ENCODE data around the gene PARD6G. TPM values are rescaled to one million over a fixed set of nuclear protein-coding genes. Genes with fewer than 3 reads are reported as not detected.

Gene PARD6G
- total RNA-seq, 1 donor from 2014 or later: 25.2 TPM

- no peak for TF ChIP-seq CTCF (IDR thresholded peaks at IDR 0.05; ENCODE audit: partially characterized antibody, unreplicated experiment)
- no peaks in the 10 kb centered on the region for H3K36me3 Mint-ChIP-seq (ENCODE audit: unreplicated experiment)
- H3K9me3 Mint-ChIP-seq (ENCODE audit: unreplicated experiment): peaks cover 4% of the 10 kb centered on the region
- H3K27ac Mint-ChIP-seq (ENCODE audit: unreplicated experiment): no peak overlapping the region
- no peak for DNase-seq
- H3K27me3 Mint-ChIP-seq (ENCODE audit: unreplicated experiment): no peaks in the 10 kb centered on the region
- H3K4me1 Mint-ChIP-seq (ENCODE audit: low read depth, unreplicated experiment): peaks cover 8% of the 10 kb centered on the region
- H3K4me3 Mint-ChIP-seq (ENCODE audit: unreplicated experiment): no peak overlapping the region
Observed at GRCh38 chr18:80120932-80121331, 126.4 kb downstream of the PARD6G start.

- Mint-ChIP-seq H3K27me3 (ENCODE audit: unreplicated experiment) (no peaks in the 10 kb centered on the region), H3K4me1 (ENCODE audit: low read depth, unreplicated experiment) (peaks cover 9% of the 10 kb centered on the region), H3K9me3 (ENCODE audit: unreplicated experiment) (peaks cover 4% of the 10 kb centered on the region), H3K4me3 (ENCODE audit: unreplicated experiment) (no peak overlapping the region), H3K27ac (ENCODE audit: unreplicated experiment) (peak overlapping the region; percentile 37), H3K36me3 (ENCODE audit: unreplicated experiment) (no peaks in the 10 kb centered on the region)
- no peak for DNase-seq
- TF ChIP-seq CTCF (IDR thresholded peaks at IDR 0.05; ENCODE audit: partially characterized antibody, unreplicated experiment): no peak
Observed at GRCh38 chr18:80119111-80119510, 128.2 kb downstream of the PARD6G start.

GRCh38 chr18:80115035-80115434 lies 132.3 kb downstream of the PARD6G start:
- no peaks in the 10 kb centered on the region for H3K36me3 Mint-ChIP-seq (ENCODE audit: unreplicated experiment)
- TF ChIP-seq CTCF (IDR thresholded peaks at IDR 0.05; ENCODE audit: partially characterized antibody, unreplicated experiment): no peak
- DNase-seq: no peak
- H3K4me1 Mint-ChIP-seq (ENCODE audit: low read depth, unreplicated experiment): peaks cover 22% of the 10 kb centered on the region
- H3K9me3 Mint-ChIP-seq (ENCODE audit: unreplicated experiment): no peaks in the 10 kb centered on the region
- no peaks in the 10 kb centered on the region for H3K27me3 Mint-ChIP-seq (ENCODE audit: unreplicated experiment)
- H3K27ac Mint-ChIP-seq (ENCODE audit: unreplicated experiment): no peak overlapping the region
- H3K4me3 Mint-ChIP-seq (ENCODE audit: unreplicated experiment): no peak overlapping the region

- peaks cover 4% of the 10 kb centered on the region for H3K9me3 Mint-ChIP-seq (ENCODE audit: unreplicated experiment)
- H3K27me3 Mint-ChIP-seq (ENCODE audit: unreplicated experiment): no peaks in the 10 kb centered on the region
- H3K4me1 Mint-ChIP-seq (ENCODE audit: low read depth, unreplicated experiment): peaks cover 14% of the 10 kb centered on the region
- H3K36me3 Mint-ChIP-seq (ENCODE audit: unreplicated experiment): no peaks in the 10 kb centered on the region
- H3K27ac Mint-ChIP-seq (ENCODE audit: unreplicated experiment): no peak overlapping the region
- peak overlapping the region; percentile 39 for H3K4me3 Mint-ChIP-seq (ENCODE audit: unreplicated experiment)
- no peak for TF ChIP-seq CTCF (IDR thresholded peaks at IDR 0.05; ENCODE audit: partially characterized antibody, unreplicated experiment)
- no peak for DNase-seq
Observed at GRCh38 chr18:80112624-80113248, 134.6 kb downstream of the PARD6G start.

GRCh38 chr18:80109676-80110078 lies 137.6 kb downstream of the PARD6G start:
- DNase-seq: peak; percentile 77
- peaks cover 4% of the 10 kb centered on the region for H3K9me3 Mint-ChIP-seq (ENCODE audit: unreplicated experiment)
- H3K27me3 Mint-ChIP-seq (ENCODE audit: unreplicated experiment): no peaks in the 10 kb centered on the region
- peak overlapping the region; percentile 3 for H3K27ac Mint-ChIP-seq (ENCODE audit: unreplicated experiment)
- H3K36me3 Mint-ChIP-seq (ENCODE audit: unreplicated experiment): no peaks in the 10 kb centered on the region
- peaks cover 23% of the 10 kb centered on the region for H3K4me1 Mint-ChIP-seq (ENCODE audit: low read depth, unreplicated experiment)
- TF ChIP-seq CTCF (IDR thresholded peaks at IDR 0.05; ENCODE audit: partially characterized antibody, unreplicated experiment): no peak
- peak overlapping the region; percentile 81 for H3K4me3 Mint-ChIP-seq (ENCODE audit: unreplicated experiment)

Measured in glutamatergic neuron (in vitro differentiated cells).